ENCODE measurements around the gene JAKMIP2.

JAKMIP2 gene

DNA sequence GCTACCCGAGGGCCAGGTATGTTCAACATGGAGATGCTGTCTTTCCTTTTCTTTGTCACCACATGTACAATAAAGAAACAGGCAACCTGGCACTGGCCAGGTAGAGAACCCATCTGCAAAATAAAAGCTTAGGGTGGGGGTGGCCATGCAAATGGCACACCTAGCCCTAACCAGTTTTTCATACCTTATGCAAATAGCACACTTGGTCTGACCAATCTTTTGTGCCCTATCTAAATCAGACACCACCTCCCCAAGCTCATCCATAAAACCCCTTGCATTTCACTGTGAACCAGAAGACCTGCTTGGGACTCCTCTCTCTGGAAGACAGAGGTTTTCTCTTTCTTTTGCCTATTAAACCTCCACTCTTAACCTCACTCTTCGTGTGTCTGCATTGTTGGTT is 33.9 kb downstream of the JAKMIP2 start:
- H3K9ac ChIP-seq (ENCODE audit: low read length) = no peak overlapping the region
- H3K79me2 ChIP-seq (ENCODE audit: control insufficient read depth, insufficient read depth, low read length, poor library complexity) = no peaks in the 10 kb centered on the region
- H4K12ac ChIP-seq (ENCODE audit: low read depth, low read length) = no peak overlapping the region
- no peaks in the 10 kb centered on the region for H3K27me3 ChIP-seq (ENCODE audit: insufficient read depth, low read length)
- H2AFZ ChIP-seq (ENCODE audit: insufficient read depth, low read length, poor library complexity) = no peak overlapping the region
- H2BK5ac ChIP-seq (ENCODE audit: low read depth, low read length, poor library complexity) = no peak overlapping the region
- H2AK5ac ChIP-seq (ENCODE audit: low read length) = no peak overlapping the region
- no peak for DNase-seq
- no peak overlapping the region for H3K18ac ChIP-seq (ENCODE audit: low read length)
- H4K91ac ChIP-seq (ENCODE audit: low read depth, low read length) = no peak overlapping the region
- no peak overlapping the region for H4K8ac ChIP-seq (ENCODE audit: low read depth, low read length)
- H3K4me1 ChIP-seq (ENCODE audit: control insufficient read depth in 1 of 2, insufficient read depth in 2 of 2, low read length in 2 of 2) = peaks cover 3 to 13% of the 10 kb centered on the region in 2 experiments
- H3K14ac ChIP-seq (ENCODE audit: low read length) = no peak overlapping the region
- H3K79me1 ChIP-seq (ENCODE audit: low read length) = no peaks in the 10 kb centered on the region
- H3K4me3 ChIP-seq (ENCODE audit: low read depth, low read length) = no peak overlapping the region
- no peak overlapping the region for H3K4ac ChIP-seq (ENCODE audit: low read depth, low read length)
- H3K36me3 ChIP-seq (ENCODE audit: control insufficient read depth in 1 of 2, insufficient read depth in 2 of 2, low read length in 2 of 2) = no peaks in the 10 kb centered on the region
- no peak overlapping the region for H3K23ac ChIP-seq (ENCODE audit: low read length)
- WGBS (ENCODE audit: extremely low coverage, insufficient coverage, insufficient read length) = no CpG with 5 or more reads among the region's 2 CpGs
- no peak overlapping the region for H3K27ac ChIP-seq (ENCODE audit: low read depth, low read length)
- no peak overlapping the region for H3K4me2 ChIP-seq (ENCODE audit: low read length)
- H2BK120ac ChIP-seq (ENCODE audit: insufficient read depth, low read length, poor library complexity) = no peak overlapping the region
- no peak overlapping the region for H2BK12ac ChIP-seq (ENCODE audit: low read length)
- no peaks in the 10 kb centered on the region for H3K9me3 ChIP-seq (ENCODE audit: insufficient read depth, low read depth, low read length)

DNA sequence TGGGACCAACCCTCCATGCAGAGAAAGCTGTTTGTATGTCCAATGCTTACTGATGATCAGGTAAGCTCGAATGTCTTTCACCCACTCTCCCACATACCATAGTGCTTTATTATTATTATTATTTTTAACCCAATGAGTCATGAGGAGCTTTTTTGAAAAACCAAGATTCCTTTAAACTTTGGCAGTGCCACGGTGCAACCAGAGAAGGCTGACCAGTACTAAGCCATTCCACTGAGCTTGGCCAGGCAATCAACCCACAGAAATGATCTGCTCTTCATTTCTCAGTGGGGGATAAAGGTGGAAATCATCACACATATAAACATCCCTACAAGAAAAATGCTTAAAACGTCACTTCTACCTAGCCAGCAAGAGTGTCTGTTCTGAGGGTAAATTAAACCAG is 35.5 kb downstream of the JAKMIP2 start:
- Histone ChIP-seq H3K27me3 (ENCODE audit: insufficient read depth, low read length) (no peaks in the 10 kb centered on the region), H4K91ac (ENCODE audit: low read depth, low read length) (no peak overlapping the region), H2AFZ (ENCODE audit: insufficient read depth, low read length, poor library complexity) (no peak overlapping the region), H4K12ac (ENCODE audit: low read depth, low read length) (no peak overlapping the region), H4K8ac (ENCODE audit: low read depth, low read length) (no peak overlapping the region), H2BK12ac (ENCODE audit: low read length) (no peak overlapping the region), H2BK5ac (ENCODE audit: low read depth, low read length, poor library complexity) (no peak overlapping the region), H3K18ac (ENCODE audit: low read length) (no peak overlapping the region), H3K23ac (ENCODE audit: low read length) (no peak overlapping the region), H3K4ac (ENCODE audit: low read depth, low read length) (no peak overlapping the region), H3K27ac (ENCODE audit: low read depth, low read length) (no peak overlapping the region), H3K4me3 (ENCODE audit: low read depth, low read length) (no peak overlapping the region), H2AK5ac (ENCODE audit: low read length) (no peak overlapping the region), H3K4me1 (ENCODE audit: control insufficient read depth in 1 of 2, insufficient read depth in 2 of 2, low read length in 2 of 2) (peaks cover 3 to 8% of the 10 kb centered on the region in 2 experiments), H3K9me3 (ENCODE audit: insufficient read depth, low read depth, low read length) (no peaks in the 10 kb centered on the region), H3K9ac (ENCODE audit: low read length) (no peak overlapping the region), H2BK120ac (ENCODE audit: insufficient read depth, low read length, poor library complexity) (no peak overlapping the region), H3K79me1 (ENCODE audit: low read length) (no peaks in the 10 kb centered on the region), H3K79me2 (ENCODE audit: control insufficient read depth, insufficient read depth, low read length, poor library complexity) (no peaks in the 10 kb centered on the region), H3K4me2 (ENCODE audit: low read length) (no peak overlapping the region), H3K14ac (ENCODE audit: low read length) (no peak overlapping the region), H3K36me3 (ENCODE audit: control insufficient read depth in 1 of 2, insufficient read depth in 2 of 2, low read length in 2 of 2) (no peaks in the 10 kb centered on the region)
- DNase-seq = no peak
- no CpG with 5 or more reads among the region's 3 CpGs for WGBS (ENCODE audit: extremely low coverage, insufficient coverage, insufficient read length)

GRCh38 chr5:147743678-147744374 is 38.7 kb downstream of the JAKMIP2 start:
- DNase-seq = no peak
- Histone ChIP-seq H3K79me2 (ENCODE audit: control insufficient read depth, insufficient read depth, low read length, poor library complexity) (no peaks in the 10 kb centered on the region), H3K14ac (ENCODE audit: low read length) (no peak overlapping the region), H3K4me3 (ENCODE audit: low read depth, low read length) (no peak overlapping the region), H3K79me1 (ENCODE audit: low read length) (no peaks in the 10 kb centered on the region), H3K27me3 (ENCODE audit: insufficient read depth, low read length) (no peaks in the 10 kb centered on the region), H3K27ac (ENCODE audit: low read depth, low read length) (no peak overlapping the region), H3K36me3 (ENCODE audit: control insufficient read depth in 1 of 2, insufficient read depth in 2 of 2, low read length in 2 of 2) (no peaks in the 10 kb centered on the region), H3K4me2 (ENCODE audit: low read length) (no peak overlapping the region), H2BK120ac (ENCODE audit: insufficient read depth, low read length, poor library complexity) (no peak overlapping the region), H2AK5ac (ENCODE audit: low read length) (no peak overlapping the region), H3K23ac (ENCODE audit: low read length) (no peak overlapping the region), H4K12ac (ENCODE audit: low read depth, low read length) (no peak overlapping the region), H3K4me1 (ENCODE audit: control insufficient read depth in 1 of 2, insufficient read depth in 2 of 2, low read length in 2 of 2) (peaks cover 0 to 4% of the 10 kb centered on the region in 2 experiments), H3K9me3 (ENCODE audit: insufficient read depth, low read depth, low read length) (no peaks in the 10 kb centered on the region), H4K91ac (ENCODE audit: low read depth, low read length) (no peak overlapping the region), H2BK5ac (ENCODE audit: low read depth, low read length, poor library complexity) (no peak overlapping the region), H2BK12ac (ENCODE audit: low read length) (no peak overlapping the region), H3K4ac (ENCODE audit: low read depth, low read length) (no peak overlapping the region), H2AFZ (ENCODE audit: insufficient read depth, low read length, poor library complexity) (no peak overlapping the region), H3K18ac (ENCODE audit: low read length) (no peak overlapping the region), H4K8ac (ENCODE audit: low read depth, low read length) (no peak overlapping the region), H3K9ac (ENCODE audit: low read length) (no peak overlapping the region)
- WGBS (ENCODE audit: extremely low coverage, insufficient coverage, insufficient read length) = no CpG with 5 or more reads among the region's 1 CpG

DNA sequence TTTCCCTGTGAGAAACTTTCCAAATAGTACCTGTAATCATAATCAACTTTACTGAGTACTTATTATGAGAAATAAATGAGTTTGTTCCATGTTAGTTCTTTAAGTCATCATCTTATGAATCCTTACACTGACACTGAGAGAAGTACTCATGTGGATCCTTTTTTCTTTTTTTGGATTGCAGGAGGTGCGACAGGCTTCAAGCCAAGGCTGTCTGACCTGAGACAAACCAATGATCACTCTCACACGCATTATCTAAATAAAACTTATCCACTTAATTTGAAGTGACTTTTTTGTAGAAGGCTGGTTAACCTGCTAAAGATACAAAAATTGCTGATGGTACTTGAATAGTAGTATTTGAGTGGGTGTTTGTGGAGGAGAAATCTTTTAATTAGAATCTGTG is 39.5 kb downstream of the JAKMIP2 start:
- H2BK12ac ChIP-seq (ENCODE audit: low read length) = no peak overlapping the region
- no peak overlapping the region for H3K23ac ChIP-seq (ENCODE audit: low read length)
- H3K79me1 ChIP-seq (ENCODE audit: low read length) = no peaks in the 10 kb centered on the region
- no peaks in the 10 kb centered on the region for H3K9me3 ChIP-seq (ENCODE audit: insufficient read depth, low read depth, low read length)
- no peak for DNase-seq
- H3K27ac ChIP-seq (ENCODE audit: low read depth, low read length) = no peak overlapping the region
- H2AK5ac ChIP-seq (ENCODE audit: low read length) = no peak overlapping the region
- H3K4me1 ChIP-seq (ENCODE audit: control insufficient read depth in 1 of 2, insufficient read depth in 2 of 2, low read length in 2 of 2) = peaks cover 0 to 4% of the 10 kb centered on the region in 2 experiments
- no peak overlapping the region for H2BK5ac ChIP-seq (ENCODE audit: low read depth, low read length, poor library complexity)
- no peak overlapping the region for H3K4me3 ChIP-seq (ENCODE audit: low read depth, low read length)
- no peaks in the 10 kb centered on the region for H3K27me3 ChIP-seq (ENCODE audit: insufficient read depth, low read length)
- no peak overlapping the region for H3K4ac ChIP-seq (ENCODE audit: low read depth, low read length)
- no peak overlapping the region for H3K18ac ChIP-seq (ENCODE audit: low read length)
- H3K79me2 ChIP-seq (ENCODE audit: control insufficient read depth, insufficient read depth, low read length, poor library complexity) = no peaks in the 10 kb centered on the region
- no peak overlapping the region for H4K91ac ChIP-seq (ENCODE audit: low read depth, low read length)
- no CpG with 5 or more reads among the region's 2 CpGs for WGBS (ENCODE audit: extremely low coverage, insufficient coverage, insufficient read length)
- no peak overlapping the region for H3K4me2 ChIP-seq (ENCODE audit: low read length)
- H3K36me3 ChIP-seq (ENCODE audit: control insufficient read depth in 1 of 2, insufficient read depth in 2 of 2, low read length in 2 of 2) = no peaks in the 10 kb centered on the region
- H4K8ac ChIP-seq (ENCODE audit: low read depth, low read length) = no peak overlapping the region
- no peak overlapping the region for H4K12ac ChIP-seq (ENCODE audit: low read depth, low read length)
- no peak overlapping the region for H3K14ac ChIP-seq (ENCODE audit: low read length)
- H2BK120ac ChIP-seq (ENCODE audit: insufficient read depth, low read length, poor library complexity) = no peak overlapping the region
- no peak overlapping the region for H3K9ac ChIP-seq (ENCODE audit: low read length)
- H2AFZ ChIP-seq (ENCODE audit: insufficient read depth, low read length, poor library complexity) = no peak overlapping the region
